ENCODE data around the gene DIP2A. TPM values are rescaled to one million over a fixed set of nuclear protein-coding genes. Genes with fewer than 3 reads are reported as not detected.

The DIP2A gene
- total and polyA plus RNA-seq, 2 experiments from 2014 or later: 18.5 to 36.3 TPM

- TF ChIP-seq, protein P1, sequence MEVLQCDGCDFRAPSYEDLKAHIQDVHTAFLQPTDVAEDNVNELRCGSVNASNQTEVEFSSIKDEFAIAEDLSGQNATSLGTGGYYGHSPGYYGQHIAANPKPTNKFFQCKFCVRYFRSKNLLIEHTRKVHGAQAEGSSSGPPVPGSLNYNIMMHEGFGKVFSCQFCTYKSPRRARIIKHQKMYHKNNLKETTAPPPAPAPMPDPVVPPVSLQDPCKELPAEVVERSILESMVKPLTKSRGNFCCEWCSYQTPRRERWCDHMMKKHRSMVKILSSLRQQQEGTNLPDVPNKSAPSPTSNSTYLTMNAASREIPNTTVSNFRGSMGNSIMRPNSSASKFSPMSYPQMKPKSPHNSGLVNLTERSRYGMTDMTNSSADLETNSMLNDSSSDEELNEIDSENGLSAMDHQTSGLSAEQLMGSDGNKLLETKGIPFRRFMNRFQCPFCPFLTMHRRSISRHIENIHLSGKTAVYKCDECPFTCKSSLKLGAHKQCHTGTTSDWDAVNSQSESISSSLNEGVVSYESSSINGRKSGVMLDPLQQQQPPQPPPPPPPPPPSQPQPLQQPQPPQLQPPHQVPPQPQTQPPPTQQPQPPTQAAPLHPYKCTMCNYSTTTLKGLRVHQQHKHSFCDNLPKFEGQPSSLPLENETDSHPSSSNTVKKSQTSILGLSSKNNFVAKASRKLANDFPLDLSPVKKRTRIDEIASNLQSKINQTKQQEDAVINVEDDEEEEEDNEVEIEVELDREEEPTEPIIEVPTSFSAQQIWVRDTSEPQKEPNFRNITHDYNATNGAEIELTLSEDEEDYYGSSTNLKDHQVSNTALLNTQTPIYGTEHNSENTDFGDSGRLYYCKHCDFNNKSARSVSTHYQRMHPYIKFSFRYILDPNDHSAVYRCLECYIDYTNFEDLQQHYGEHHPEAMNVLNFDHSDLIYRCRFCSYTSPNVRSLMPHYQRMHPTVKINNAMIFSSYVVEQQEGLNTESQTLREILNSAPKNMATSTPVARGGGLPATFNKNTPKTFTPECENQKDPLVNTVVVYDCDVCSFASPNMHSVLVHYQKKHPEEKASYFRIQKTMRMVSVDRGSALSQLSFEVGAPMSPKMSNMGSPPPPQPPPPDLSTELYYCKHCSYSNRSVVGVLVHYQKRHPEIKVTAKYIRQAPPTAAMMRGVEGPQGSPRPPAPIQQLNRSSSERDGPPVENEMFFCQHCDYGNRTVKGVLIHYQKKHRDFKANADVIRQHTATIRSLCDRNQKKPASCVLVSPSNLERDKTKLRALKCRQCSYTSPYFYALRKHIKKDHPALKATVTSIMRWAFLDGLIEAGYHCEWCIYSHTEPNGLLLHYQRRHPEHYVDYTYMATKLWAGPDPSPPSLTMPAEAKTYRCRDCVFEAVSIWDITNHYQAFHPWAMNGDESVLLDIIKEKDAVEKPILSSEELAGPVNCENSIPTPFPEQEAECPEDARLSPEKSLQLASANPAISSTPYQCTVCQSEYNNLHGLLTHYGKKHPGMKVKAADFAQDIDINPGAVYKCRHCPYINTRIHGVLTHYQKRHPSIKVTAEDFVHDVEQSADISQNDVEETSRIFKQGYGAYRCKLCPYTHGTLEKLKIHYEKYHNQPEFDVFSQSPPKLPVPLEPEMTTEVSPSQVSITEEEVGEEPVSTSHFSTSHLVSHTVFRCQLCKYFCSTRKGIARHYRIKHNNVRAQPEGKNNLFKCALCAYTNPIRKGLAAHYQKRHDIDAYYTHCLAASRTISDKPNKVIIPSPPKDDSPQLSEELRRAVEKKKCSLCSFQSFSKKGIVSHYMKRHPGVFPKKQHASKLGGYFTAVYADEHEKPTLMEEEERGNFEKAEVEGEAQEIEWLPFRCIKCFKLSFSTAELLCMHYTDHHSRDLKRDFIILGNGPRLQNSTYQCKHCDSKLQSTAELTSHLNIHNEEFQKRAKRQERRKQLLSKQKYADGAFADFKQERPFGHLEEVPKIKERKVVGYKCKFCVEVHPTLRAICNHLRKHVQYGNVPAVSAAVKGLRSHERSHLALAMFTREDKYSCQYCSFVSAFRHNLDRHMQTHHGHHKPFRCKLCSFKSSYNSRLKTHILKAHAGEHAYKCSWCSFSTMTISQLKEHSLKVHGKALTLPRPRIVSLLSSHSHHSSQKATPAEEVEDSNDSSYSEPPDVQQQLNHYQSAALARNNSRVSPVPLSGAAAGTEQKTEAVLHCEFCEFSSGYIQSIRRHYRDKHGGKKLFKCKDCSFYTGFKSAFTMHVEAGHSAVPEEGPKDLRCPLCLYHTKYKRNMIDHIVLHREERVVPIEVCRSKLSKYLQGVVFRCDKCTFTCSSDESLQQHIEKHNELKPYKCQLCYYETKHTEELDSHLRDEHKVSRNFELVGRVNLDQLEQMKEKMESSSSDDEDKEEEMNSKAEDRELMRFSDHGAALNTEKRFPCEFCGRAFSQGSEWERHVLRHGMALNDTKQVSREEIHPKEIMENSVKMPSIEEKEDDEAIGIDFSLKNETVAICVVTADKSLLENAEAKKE (CRISPR knock-in tag; IDR thresholded peaks at IDR 0.05): no peak
Observed at GRCh38 chr21:46457801-46458314, 833 bp upstream of the DIP2A start (continued).

- H3K4me3 Mint-ChIP-seq: peak overlapping the region; percentile 86; the same call in 2 of the 3 replicates
- DNase-seq (ENCODE audit: low spot score) (no peak), ATAC-seq (peak; percentile 45)
- Histone ChIP-seq H3K27me3 (ENCODE audit: insufficient read depth) (no peaks in the 10 kb centered on the region), H2AFZ (no peak overlapping the region), H4K20me1 (replicated peaks; ENCODE audit: insufficient read depth) (peaks cover 11% of the 10 kb centered on the region), H3K79me2 (replicated peaks; ENCODE audit: insufficient read depth) (peaks cover 57% of the 10 kb centered on the region), H3K27ac (ENCODE audit: low read depth) (no peak overlapping the region), H3F3A (replicated peaks; ENCODE audit: low read depth) (0 out of 2 replicates have a peak, but pooled peaks cover 6% of the 10 kb centered on the region), H3K4me2 (peak overlapping the region; percentile 92), H3K9me2 (ENCODE audit: insufficient read depth) (no peaks in the 10 kb centered on the region), H3K4me3 (peak overlapping the region; percentile 81), H3K36me3 (ENCODE audit: insufficient read depth) (no peaks in the 10 kb centered on the region), H3K4me1 (ENCODE audit: insufficient read depth) (peaks cover 14% of the 10 kb centered on the region)
- no peak overlapping the region for H3K27ac Mint-ChIP-seq
- peaks cover 5% of the 10 kb centered on the region for H3K27me3 Mint-ChIP-seq (ENCODE audit: insufficient read depth, low read depth, poor library complexity)
- peaks cover 23% of the 10 kb centered on the region for H3K36me3 Mint-ChIP-seq (ENCODE audit: low read depth)
- H3K4me1 Mint-ChIP-seq: peaks cover 18% of the 10 kb centered on the region; the same call in 2 of the 3 replicates
- H3K9me3 Mint-ChIP-seq: no peaks in the 10 kb centered on the region
- TF ChIP-seq, protein P2, sequence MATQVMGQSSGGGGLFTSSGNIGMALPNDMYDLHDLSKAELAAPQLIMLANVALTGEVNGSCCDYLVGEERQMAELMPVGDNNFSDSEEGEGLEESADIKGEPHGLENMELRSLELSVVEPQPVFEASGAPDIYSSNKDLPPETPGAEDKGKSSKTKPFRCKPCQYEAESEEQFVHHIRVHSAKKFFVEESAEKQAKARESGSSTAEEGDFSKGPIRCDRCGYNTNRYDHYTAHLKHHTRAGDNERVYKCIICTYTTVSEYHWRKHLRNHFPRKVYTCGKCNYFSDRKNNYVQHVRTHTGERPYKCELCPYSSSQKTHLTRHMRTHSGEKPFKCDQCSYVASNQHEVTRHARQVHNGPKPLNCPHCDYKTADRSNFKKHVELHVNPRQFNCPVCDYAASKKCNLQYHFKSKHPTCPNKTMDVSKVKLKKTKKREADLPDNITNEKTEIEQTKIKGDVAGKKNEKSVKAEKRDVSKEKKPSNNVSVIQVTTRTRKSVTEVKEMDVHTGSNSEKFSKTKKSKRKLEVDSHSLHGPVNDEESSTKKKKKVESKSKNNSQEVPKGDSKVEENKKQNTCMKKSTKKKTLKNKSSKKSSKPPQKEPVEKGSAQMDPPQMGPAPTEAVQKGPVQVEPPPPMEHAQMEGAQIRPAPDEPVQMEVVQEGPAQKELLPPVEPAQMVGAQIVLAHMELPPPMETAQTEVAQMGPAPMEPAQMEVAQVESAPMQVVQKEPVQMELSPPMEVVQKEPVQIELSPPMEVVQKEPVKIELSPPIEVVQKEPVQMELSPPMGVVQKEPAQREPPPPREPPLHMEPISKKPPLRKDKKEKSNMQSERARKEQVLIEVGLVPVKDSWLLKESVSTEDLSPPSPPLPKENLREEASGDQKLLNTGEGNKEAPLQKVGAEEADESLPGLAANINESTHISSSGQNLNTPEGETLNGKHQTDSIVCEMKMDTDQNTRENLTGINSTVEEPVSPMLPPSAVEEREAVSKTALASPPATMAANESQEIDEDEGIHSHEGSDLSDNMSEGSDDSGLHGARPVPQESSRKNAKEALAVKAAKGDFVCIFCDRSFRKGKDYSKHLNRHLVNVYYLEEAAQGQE (IDR thresholded peaks at IDR 0.05; ENCODE audit: unreplicated experiment): no peak
- no peak for TF ChIP-seq EZH2phosphoT487 (IDR thresholded peaks at IDR 0.05; ENCODE audit: unreplicated experiment)
- TF ChIP-seq, protein P3, sequence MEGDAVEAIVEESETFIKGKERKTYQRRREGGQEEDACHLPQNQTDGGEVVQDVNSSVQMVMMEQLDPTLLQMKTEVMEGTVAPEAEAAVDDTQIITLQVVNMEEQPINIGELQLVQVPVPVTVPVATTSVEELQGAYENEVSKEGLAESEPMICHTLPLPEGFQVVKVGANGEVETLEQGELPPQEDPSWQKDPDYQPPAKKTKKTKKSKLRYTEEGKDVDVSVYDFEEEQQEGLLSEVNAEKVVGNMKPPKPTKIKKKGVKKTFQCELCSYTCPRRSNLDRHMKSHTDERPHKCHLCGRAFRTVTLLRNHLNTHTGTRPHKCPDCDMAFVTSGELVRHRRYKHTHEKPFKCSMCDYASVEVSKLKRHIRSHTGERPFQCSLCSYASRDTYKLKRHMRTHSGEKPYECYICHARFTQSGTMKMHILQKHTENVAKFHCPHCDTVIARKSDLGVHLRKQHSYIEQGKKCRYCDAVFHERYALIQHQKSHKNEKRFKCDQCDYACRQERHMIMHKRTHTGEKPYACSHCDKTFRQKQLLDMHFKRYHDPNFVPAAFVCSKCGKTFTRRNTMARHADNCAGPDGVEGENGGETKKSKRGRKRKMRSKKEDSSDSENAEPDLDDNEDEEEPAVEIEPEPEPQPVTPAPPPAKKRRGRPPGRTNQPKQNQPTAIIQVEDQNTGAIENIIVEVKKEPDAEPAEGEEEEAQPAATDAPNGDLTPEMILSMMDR (conservative IDR thresholded peaks at IDR 0.05; ENCODE audit: low read depth in 2 of 2): no peak
- TF ChIP-seq STAT1 (IDR thresholded peaks at IDR 0.05; ENCODE audit: unreplicated experiment): no peak
- TF ChIP-seq NANOG (IDR thresholded peaks at IDR 0.05; ENCODE audit: borderline replicate concordance): no peak
- no peak for TF ChIP-seq ZNF331 (CRISPR knock-in tag; IDR thresholded peaks at IDR 0.05; ENCODE audit: low read depth)
- no peak for TF ChIP-seq ZNF114 (CRISPR knock-in tag; IDR thresholded peaks at IDR 0.05)
- TF ChIP-seq CREB1 (CRISPR knock-in tag; IDR thresholded peaks at IDR 0.05; ENCODE audit: low read depth): no peak
- no peak; the same call in 1 of the 2 replicates for TF ChIP-seq POLR2AphosphoS5 (IDR thresholded peaks at IDR 0.05; ENCODE audit: low read depth)
- no peak for TF ChIP-seq ETS1 (IDR thresholded peaks at IDR 0.05)
- TF ChIP-seq JUNB (IDR thresholded peaks at IDR 0.05; ENCODE audit: unreplicated experiment): no peak
- TF ChIP-seq EZH2 (IDR thresholded peaks at IDR 0.05; ENCODE audit: low read depth, unreplicated experiment): no peak
Observed at GRCh38 chr21:46459024-46459355, 299 bp downstream of the DIP2A start.

All from GM23338 (cell line).